ENCODE data around the gene ZNF638.

- TF ChIP-seq CTCF (conservative IDR thresholded peaks at IDR 0.05 in 1 of 2, IDR thresholded peaks at IDR 0.05 in 1 of 2; ENCODE audit: extremely low read depth in 1 of 2, insufficient read depth in 1 of 2, low read depth in 1 of 2, low read length in 2 of 2) (no peak), EZH2 (IDR thresholded peaks at IDR 0.05; ENCODE audit: borderline replicate concordance, low read length) (no peak)
Measured at GRCh38 chr2:71362447-71362846, 30.9 kb downstream of the ZNF638 start.

Data from mammary epithelial cell (primary cell).